H1 (cell line): ENCODE results near the gene RPL31. TPM values are rescaled to one million over a fixed set of nuclear protein-coding genes. Genes with fewer than 3 reads are reported as not detected.

Experiments used
- CTCF ChIA-PET: fragments of 300-600 bp; sonication (Branson Sonifier 250); formaldehyde crosslinking; loops from one replicate; lab custom pipeline; 2021; ENCODE audit not compliant: partially characterized antibody; lab: Charles Lee
- POLR2A ChIA-PET: fragments of 300-600 bp; sonication (Branson Sonifier 250); formaldehyde crosslinking; loops from one replicate; lab custom pipeline; 2021; ENCODE audit warnings: inconsistent platforms; ENCODE audit not compliant: partially characterized antibody; lab: Charles Lee
- DNase-seq, 2 experiments: peaks; one replicate each; pipeline versions ENCODE4 v3.0.0 to v3.0.0-alpha.2; 2010 to 2022; ENCODE audit warnings: low spot score in 2 of 2, low read depth in 1 of 2, mixed read lengths in 1 of 2
- FAIRE-seq: peaks from 2 replicates; lab custom pipeline; 2011; peaks lifted over from hg19 to GRCh38; lab: Jason Lieb, UNC
- H2AFZ ChIP-seq: 2 replicates; pipeline ENCODE4 v1.8.1; 2012; ENCODE audit warnings: low read length, inconsistent platforms
- H2AK5ac ChIP-seq: 2 replicates; pipeline ENCODE4 v1.6.1; 2013; ENCODE audit warnings: low read depth, low read length
- H2BK120ac ChIP-seq: replicated peaks from 2 replicates; pipeline ENCODE3; 2013; ENCODE audit warnings: low read depth, low read length, inconsistent platforms
- H2BK12ac ChIP-seq: 2 replicates; pipeline ENCODE4 v1.6.1; 2013; ENCODE audit warnings: low read depth, low read length
- H2BK15ac ChIP-seq: 2 replicates; pipeline ENCODE4 v1.6.1; 2013; ENCODE audit warnings: low read length
- H2BK20ac ChIP-seq: 2 replicates; pipeline ENCODE4 v1.6.1; 2013; ENCODE audit warnings: low read length
- H2BK5ac ChIP-seq: 2 replicates; pipeline ENCODE4 v1.6.1; 2013; ENCODE audit warnings: low read depth, low read length
- H3K14ac ChIP-seq: 2 replicates; pipeline ENCODE4 v1.6.1; 2013; ENCODE audit warnings: inconsistent platforms; ENCODE audit not compliant: insufficient read length
- H3K18ac ChIP-seq: 2 replicates; pipeline ENCODE4 v1.6.1; 2013; ENCODE audit warnings: low read length; ENCODE audit errors: extremely low read depth
- H3K23ac ChIP-seq: 2 replicates; pipeline ENCODE4 v1.6.1; 2013; ENCODE audit warnings: inconsistent platforms; ENCODE audit not compliant: insufficient read length
- H3K23me2 ChIP-seq: 2 replicates; pipeline ENCODE4 v1.6.1; 2013; ENCODE audit warnings: low read depth, low read length
- H3K27ac ChIP-seq: 2 replicates; pipeline ENCODE4 v1.6.1; 2011; ENCODE audit warnings: low read depth, low read length, inconsistent platforms
- H3K27me3 ChIP-seq, 4 experiments: replicated peaks in 1 of 4; 1 replicate in 1 of 4; 2 replicates in 3 of 4; pipeline versions ENCODE4 v1.6.1 to v1.8.1; 2011 to 2013; ENCODE audit warnings: low read length in 3 of 4, mild to moderate bottlenecking in 3 of 4, inconsistent platforms in 2 of 4, mixed read lengths in 2 of 4, moderate library complexity in 1 of 4; ENCODE audit not compliant: control insufficient read depth in 3 of 4, insufficient read depth in 3 of 4; ENCODE audit errors: extremely low read depth in 1 of 4
- H3K36me3 ChIP-seq, 4 experiments: 2 replicates each; pipeline versions ENCODE4 v1.6.1 to v1.8.1; 2011 to 2013; ENCODE audit warnings: mild to moderate bottlenecking in 4 of 4, low read length in 3 of 4, moderate library complexity in 2 of 4, control low read depth in 1 of 4, inconsistent platforms in 1 of 4; ENCODE audit not compliant: insufficient read depth in 4 of 4, control insufficient read depth in 2 of 4
- H3K4ac ChIP-seq: replicated peaks from 2 replicates; pipeline ENCODE3; 2013; ENCODE audit warnings: low read length, low read depth, mixed read lengths, inconsistent platforms; ENCODE audit not compliant: insufficient read length
- H3K4me1 ChIP-seq, 4 experiments: replicated peaks in 1 of 4; 1 replicate in 1 of 4; 2 replicates in 3 of 4; pipeline versions ENCODE4 v1.6.1 to v1.8.1; 2011 to 2013; ENCODE audit warnings: low read length in 3 of 4, inconsistent platforms in 2 of 4, mixed read lengths in 1 of 4; ENCODE audit not compliant: insufficient read depth in 4 of 4, control insufficient read depth in 3 of 4
- H3K4me2 ChIP-seq, 2 experiments: 2 replicates each; pipeline versions ENCODE4 v1.6.1 to v1.8.1; 2011 to 2013; ENCODE audit warnings: low read depth in 2 of 2, low read length in 2 of 2, control low read depth in 1 of 2, inconsistent platforms in 1 of 2, mild to moderate bottlenecking in 1 of 2; ENCODE audit not compliant: insufficient read depth in 1 of 2
- H3K4me3 ChIP-seq, 4 experiments: fragments of 200-600, 300-600 bp in 1 of 4; sonication (generic), shearing (Covaris generic), sonication (Bioruptor Twin) in 1 of 4; 2 replicates each; pipeline versions ENCODE4 v1.5.1 to v1.8.1; 2011 to 2016; ENCODE audit warnings: low read length in 4 of 4, low read depth in 3 of 4, control low read depth in 2 of 4, inconsistent platforms in 2 of 4, mild to moderate bottlenecking in 2 of 4, mixed read lengths in 1 of 4, moderate library complexity in 1 of 4; ENCODE audit not compliant: insufficient read depth in 2 of 4; ENCODE audit errors: extremely low read depth in 1 of 4
- H3K56ac ChIP-seq: replicated peaks from 2 replicates; pipeline ENCODE3; 2013; ENCODE audit warnings: low read depth, mild to moderate bottlenecking, mixed read lengths, low read length, inconsistent platforms; ENCODE audit not compliant: insufficient read length
- H3K79me1 ChIP-seq: 2 replicates; pipeline ENCODE4 v1.6.1; 2013; ENCODE audit warnings: low read depth, low read length, control low read depth
- H3K79me2 ChIP-seq, 2 experiments: 2 replicates each; pipeline versions ENCODE4 v1.6.1 to v1.8.1; 2012 to 2013; ENCODE audit warnings: low read length in 2 of 2, mild to moderate bottlenecking in 2 of 2, inconsistent platforms in 1 of 2; ENCODE audit not compliant: insufficient read depth in 2 of 2, control insufficient read depth in 1 of 2
- H3K9ac ChIP-seq, 4 experiments: replicated peaks in 1 of 4; 1 replicate in 1 of 4; 2 replicates in 3 of 4; pipeline versions ENCODE4 v1.6.1 to v1.8.1; 2011 to 2013; ENCODE audit warnings: low read depth in 3 of 4, low read length in 3 of 4, control low read depth in 2 of 4, mild to moderate bottlenecking in 2 of 4, moderate library complexity in 2 of 4, inconsistent platforms in 1 of 4; ENCODE audit errors: extremely low read depth in 1 of 4
- H3K9me3 ChIP-seq, 2 experiments: 2 replicates each; pipeline versions ENCODE4 v1.6.1 to v1.8.1; 2012 to 2013; ENCODE audit warnings: mild to moderate bottlenecking in 2 of 2, moderate library complexity in 2 of 2, control low read depth in 1 of 2, inconsistent platforms in 1 of 2, low read depth in 1 of 2, low read length in 1 of 2, mixed read lengths in 1 of 2; ENCODE audit not compliant: insufficient read depth in 2 of 2
- H4K20me1 ChIP-seq, 2 experiments: replicated peaks in 1 of 2; 2 replicates each; pipeline versions ENCODE3 to v1.8.1; 2011 to 2013; ENCODE audit warnings: inconsistent platforms in 2 of 2, low read length in 2 of 2, mild to moderate bottlenecking in 1 of 2; ENCODE audit not compliant: insufficient read depth in 2 of 2, control insufficient read depth in 1 of 2
- H4K5ac ChIP-seq: 2 replicates; pipeline ENCODE4 v1.6.1; 2013; ENCODE audit warnings: low read length, low read depth, mixed read lengths, inconsistent platforms; ENCODE audit not compliant: insufficient read length
- H4K8ac ChIP-seq: 2 replicates; pipeline ENCODE4 v1.8.0; 2013; ENCODE audit warnings: mild to moderate bottlenecking, moderate library complexity, low read length, inconsistent platforms; ENCODE audit not compliant: insufficient read depth; ENCODE audit errors: extremely low read depth
- H4K91ac ChIP-seq: replicated peaks from 2 replicates; pipeline ENCODE3; 2013; ENCODE audit warnings: low read length, mixed read lengths, inconsistent platforms; ENCODE audit not compliant: insufficient read length
- ATF3 ChIP-seq: IDR thresholded peaks from 2 replicates; pipeline ENCODE4 v1.6.1; 2011; ENCODE audit warnings: low read depth, mild to moderate bottlenecking, low read length; ENCODE audit not compliant: insufficient read depth
- BACH1 ChIP-seq: IDR thresholded peaks from 2 replicates; pipeline ENCODE4 v1.6.1; 2012; ENCODE audit warnings: low read length, improper control_type of control experiment
- CBX5 ChIP-seq: fragments of 300-800, 300-1000 bp; sonication (generic); IDR thresholded peaks from 2 replicates; pipeline ENCODE4 v1.7.1; 2016; ENCODE audit warnings: antibody characterized with exemption, low read length, low read depth
- CEBPB ChIP-seq: IDR thresholded peaks from 2 replicates; pipeline ENCODE4 v1.6.1; 2012; ENCODE audit warnings: low read depth, low read length
- EP300 ChIP-seq, 2 experiments: IDR thresholded peaks; 1 replicate in 1 of 2; 2 replicates in 1 of 2; pipeline ENCODE4 v1.6.1; 2011 to 2012; ENCODE audit warnings: low read depth in 2 of 2, low read length in 2 of 2, mild to moderate bottlenecking in 2 of 2, borderline replicate concordance in 1 of 2, inconsistent platforms in 1 of 2, moderate library complexity in 1 of 2
- JUND ChIP-seq: IDR thresholded peaks from 2 replicates; pipeline ENCODE4 v1.6.1; 2011; ENCODE audit warnings: mild to moderate bottlenecking, improper control_type of control experiment, low read length
- MAFK ChIP-seq: IDR thresholded peaks from 2 replicates; pipeline ENCODE4 v1.6.1; 2012; ENCODE audit warnings: low read depth, mild to moderate bottlenecking, improper control_type of control experiment, low read length
- NANOG ChIP-seq: IDR thresholded peaks from 2 replicates; pipeline ENCODE4 v1.6.1; 2011; ENCODE audit warnings: low read length, low read depth, mild to moderate bottlenecking, inconsistent platforms; ENCODE audit not compliant: insufficient read depth, poor library complexity, severe bottlenecking
- SAP30 ChIP-seq: fragments of 300-600 bp; sonication (generic); IDR thresholded peaks from 2 replicates; pipeline ENCODE4 v1.7.1; 2012; ENCODE audit warnings: low read length, moderate library complexity, mild to moderate bottlenecking, inconsistent platforms; ENCODE audit not compliant: insufficient read depth, insufficient replicate concordance
- SP1 ChIP-seq: IDR thresholded peaks from 2 replicates; pipeline ENCODE4 v1.6.1; 2011; ENCODE audit warnings: low read depth, low read length
- SUZ12 ChIP-seq: fragments of 200-600 bp; sonication (generic); IDR thresholded peaks from 2 replicates; pipeline ENCODE4 v1.6.1; 2012; ENCODE audit warnings: mild to moderate bottlenecking, inconsistent platforms, low read length, moderate library complexity, mixed read lengths
- TBP ChIP-seq: IDR thresholded peaks from 2 replicates; pipeline ENCODE4 v1.6.1; 2011; ENCODE audit warnings: low read depth, low read length, improper control_type of control experiment
- WGBS, 2 experiments: shearing (Covaris generic) in 1 of 2; methylation state at CpG; one replicate each; pipeline versions ENCODE4 v1.1.6 to v1.1.7; 2013 to 2015; ENCODE audit warnings: low lambda C conversion rate in 2 of 2, mixed read lengths in 2 of 2, inconsistent platforms in 1 of 2, low coverage in 1 of 2, missing lambda C conversion rate in 1 of 2; ENCODE audit not compliant: insufficient replicate concordance in 2 of 2, insufficient coverage in 1 of 2, insufficient read length in 1 of 2; ENCODE audit errors: extremely low coverage in 1 of 2, missing lambda C conversion rate in 1 of 2; 5-methylcytosine and 5-hydroxymethylcytosine counted together
- polyA plus RNA-seq, 7 experiments: library from polyadenylated mRNA; depleted of rRNA in 3 of 7; stranded (reverse) in 5 of 7; unstranded in 2 of 7; fragments of >200 nt in 5 of 7; fragments of 200-250 nt in 2 of 7; gene quantifications; 1 replicate in 5 of 7; 2 replicates in 1 of 7; 4 replicates in 1 of 7; pipeline versions ENCODE4 v1.2.1 to v1.2.3, GENCODE V29; 2011 to 2013; ENCODE audit warnings: missing spikeins in 2 of 7, mixed read lengths in 2 of 7
- total RNA-seq: library from RNA; stranded (reverse); fragmentation: NEBNext Ultra II Directional; extraction: Animal tissue kit (Norgen Biotek cat#: 25700); gene quantifications from 2 replicates; pipeline ENCODE4 v1.2.1, GENCODE V29; 2021

RPL31 gene
- total and polyA plus RNA-seq, 2 of the 8 experiments (the other 6 are each of a cell fraction or from before 2014, with no cell fraction given) = 1,463 to 1,722 TPM

GRCh38 chr2:100997509-100998234, 4.4 kb upstream of the RPL31 start:
- Histone ChIP-seq H4K20me1 (no peaks in the 10 kb centered on the region), H3K14ac (no peak overlapping the region), H3K4me1 (peaks cover 0 to 5% (median 2%) of the 10 kb centered on the region in 4 experiments; a peak in 3 of 7 replicates), H2BK5ac (no peak overlapping the region), H2BK12ac (no peak overlapping the region), H3K9ac (no peak overlapping the region), H3K18ac (no peak overlapping the region), H2BK120ac (no peak overlapping the region), H2AFZ (no peak overlapping the region), H3K9me3 (no peaks in the 10 kb centered on the region), H2BK15ac (no peak overlapping the region), H3K36me3 (peaks cover 0 to 1% (median 0%) of the 10 kb centered on the region in 4 experiments; a peak in 1 of 8 replicates), H3K4me3 (no peak overlapping the region), H3K27me3 (peaks cover 0 to 7% (median 2%) of the 10 kb centered on the region in 4 experiments; a peak in 3 of 7 replicates), H2BK20ac (no peak overlapping the region), H2AK5ac (no peak overlapping the region), H4K5ac (no peak overlapping the region), H4K91ac (no peak overlapping the region), H3K23ac (no peak overlapping the region), H4K8ac (no peak overlapping the region; the same call in 1 of the 2 replicates), H3K79me1 (no peaks in the 10 kb centered on the region; the same call in 1 of the 2 replicates), H3K79me2 (peaks cover 0 to 6% of the 10 kb centered on the region in 2 experiments; a peak in 3 of 4 replicates), H3K4me2 (no peak overlapping the region), H3K27ac (no peak overlapping the region), H3K4ac (no peak overlapping the region), H3K56ac (no peak overlapping the region), H3K23me2 (peaks cover 4% of the 10 kb centered on the region; the same call in 1 of the 2 replicates)
- no peak for DNase-seq
- WGBS, 2 experiments = 88% methylated on average over 5 of the region's 5 CpGs; no CpG with 5 or more reads in 1 of the 2 experiments
- ChIA-PET CTCF (no interaction called here), POLR2A (no interaction called here)
- FAIRE-seq = no peak
- TF ChIP-seq SAP30 (no peak), CBX5 (no peak), SP1 (no peak), BACH1 (no peak), NANOG (no peak), CEBPB (no peak), SUZ12 (no peak), TBP (no peak), JUND (no peak), ATF3 (no peak), EP300 (IDR thresholded peaks at IDR 0.05; ENCODE audit: borderline replicate concordance in 1 of 2, low read depth in 2 of 2, low read length in 2 of 2) (no peak), MAFK (no peak)
